ENCODE results near the gene PCSK1N.

Gene PCSK1N

DNA sequence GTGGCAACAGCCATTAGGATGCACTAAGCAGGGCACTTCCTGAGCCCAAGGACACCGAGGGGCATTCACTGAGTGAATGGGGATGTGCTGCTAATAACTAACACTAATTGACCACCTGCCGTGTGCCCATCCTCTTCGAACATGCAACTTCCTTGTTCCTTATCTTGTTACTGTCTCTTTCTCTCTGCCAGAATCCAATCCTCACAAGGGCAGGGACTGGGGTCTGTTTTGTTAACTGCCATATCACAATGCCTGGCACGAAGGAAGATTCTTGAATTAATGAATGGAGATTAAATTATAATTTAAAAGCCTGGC is 7.8 kb downstream of the PCSK1N start:
- TF ChIP-seq TEAD4 (IDR thresholded peaks at IDR 0.05): no peak
- TF ChIP-seq RAD21 (IDR thresholded peaks at IDR 0.05; ENCODE audit: low read depth): no peak
- TF ChIP-seq CEBPB (IDR thresholded peaks at IDR 0.05): no peak
- no peak for TF ChIP-seq ZBTB7A (IDR thresholded peaks at IDR 0.05; ENCODE audit: low read depth)
- TF ChIP-seq, protein P1, sequence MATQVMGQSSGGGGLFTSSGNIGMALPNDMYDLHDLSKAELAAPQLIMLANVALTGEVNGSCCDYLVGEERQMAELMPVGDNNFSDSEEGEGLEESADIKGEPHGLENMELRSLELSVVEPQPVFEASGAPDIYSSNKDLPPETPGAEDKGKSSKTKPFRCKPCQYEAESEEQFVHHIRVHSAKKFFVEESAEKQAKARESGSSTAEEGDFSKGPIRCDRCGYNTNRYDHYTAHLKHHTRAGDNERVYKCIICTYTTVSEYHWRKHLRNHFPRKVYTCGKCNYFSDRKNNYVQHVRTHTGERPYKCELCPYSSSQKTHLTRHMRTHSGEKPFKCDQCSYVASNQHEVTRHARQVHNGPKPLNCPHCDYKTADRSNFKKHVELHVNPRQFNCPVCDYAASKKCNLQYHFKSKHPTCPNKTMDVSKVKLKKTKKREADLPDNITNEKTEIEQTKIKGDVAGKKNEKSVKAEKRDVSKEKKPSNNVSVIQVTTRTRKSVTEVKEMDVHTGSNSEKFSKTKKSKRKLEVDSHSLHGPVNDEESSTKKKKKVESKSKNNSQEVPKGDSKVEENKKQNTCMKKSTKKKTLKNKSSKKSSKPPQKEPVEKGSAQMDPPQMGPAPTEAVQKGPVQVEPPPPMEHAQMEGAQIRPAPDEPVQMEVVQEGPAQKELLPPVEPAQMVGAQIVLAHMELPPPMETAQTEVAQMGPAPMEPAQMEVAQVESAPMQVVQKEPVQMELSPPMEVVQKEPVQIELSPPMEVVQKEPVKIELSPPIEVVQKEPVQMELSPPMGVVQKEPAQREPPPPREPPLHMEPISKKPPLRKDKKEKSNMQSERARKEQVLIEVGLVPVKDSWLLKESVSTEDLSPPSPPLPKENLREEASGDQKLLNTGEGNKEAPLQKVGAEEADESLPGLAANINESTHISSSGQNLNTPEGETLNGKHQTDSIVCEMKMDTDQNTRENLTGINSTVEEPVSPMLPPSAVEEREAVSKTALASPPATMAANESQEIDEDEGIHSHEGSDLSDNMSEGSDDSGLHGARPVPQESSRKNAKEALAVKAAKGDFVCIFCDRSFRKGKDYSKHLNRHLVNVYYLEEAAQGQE (IDR thresholded peaks at IDR 0.05; ENCODE audit: low read depth): no peak
- TF ChIP-seq, protein P2, sequence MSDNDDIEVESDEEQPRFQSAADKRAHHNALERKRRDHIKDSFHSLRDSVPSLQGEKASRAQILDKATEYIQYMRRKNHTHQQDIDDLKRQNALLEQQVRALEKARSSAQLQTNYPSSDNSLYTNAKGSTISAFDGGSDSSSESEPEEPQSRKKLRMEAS (IDR thresholded peaks at IDR 0.05): no peak
- no peak for TF ChIP-seq EGR1 (IDR thresholded peaks at IDR 0.05)
- no peak for TF ChIP-seq TCF12 (IDR thresholded peaks at IDR 0.05; ENCODE audit: low read depth)
- no peak for TF ChIP-seq CREB1 (IDR thresholded peaks at IDR 0.05; ENCODE audit: low read depth)
- TF ChIP-seq TAF1 (IDR thresholded peaks at IDR 0.05; ENCODE audit: low read depth): no peak

DNA sequence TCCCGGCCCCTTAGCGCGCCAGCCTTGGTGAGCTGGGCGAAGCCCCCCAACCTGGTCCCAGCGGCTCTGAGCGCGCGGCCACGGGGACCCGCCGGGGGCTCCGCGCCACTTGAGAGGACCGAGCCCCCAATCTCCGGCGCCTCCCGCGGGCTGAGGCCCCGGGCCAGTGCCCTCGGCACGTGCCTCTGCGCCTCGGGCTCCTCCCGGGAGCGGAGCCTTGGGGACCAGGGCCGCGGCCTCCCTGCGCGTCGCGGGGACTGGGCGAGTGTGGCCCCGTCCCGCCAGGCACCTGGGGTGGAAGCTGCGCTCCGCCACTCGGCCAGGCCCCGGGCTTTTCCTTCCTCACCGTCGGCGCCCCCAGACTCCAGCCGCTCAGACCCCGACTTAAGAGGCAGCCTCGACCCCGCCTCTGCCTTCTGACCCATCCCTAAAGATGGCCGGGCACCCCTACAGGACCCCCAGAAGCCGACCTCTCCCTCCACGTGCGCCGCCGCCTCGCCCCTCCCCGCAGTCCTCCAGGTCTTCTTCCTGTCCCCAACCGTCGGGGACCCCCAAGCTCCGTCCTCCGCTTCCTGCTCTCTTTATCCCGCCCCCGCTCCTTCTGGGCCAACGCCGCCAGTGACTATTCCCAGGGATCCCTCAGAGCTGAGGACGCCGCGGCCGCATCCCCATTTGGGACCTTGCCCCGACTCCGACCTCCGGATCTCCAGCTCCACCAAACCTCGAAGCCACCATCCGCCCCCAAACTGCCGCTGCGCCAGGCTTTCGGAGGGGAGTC is 8.3 kb downstream of the PCSK1N start:
- no peak for TF ChIP-seq TEAD4 (IDR thresholded peaks at IDR 0.05)
- TF ChIP-seq NFIC (IDR thresholded peaks at IDR 0.05): no peak
- TF ChIP-seq RAD21 (IDR thresholded peaks at IDR 0.05; ENCODE audit: low read depth): no peak
- no peak for TF ChIP-seq YY1 (IDR thresholded peaks at IDR 0.05; ENCODE audit: low read depth)
- no peak for TF ChIP-seq TAF1 (IDR thresholded peaks at IDR 0.05; ENCODE audit: low read depth)
- no peak for TF ChIP-seq FOXM1 (IDR thresholded peaks at IDR 0.05; ENCODE audit: borderline replicate concordance, low read depth)
- TF ChIP-seq, protein P1 (IDR thresholded peaks at IDR 0.05; ENCODE audit: low read depth): no peak
- TF ChIP-seq TCF12 (IDR thresholded peaks at IDR 0.05; ENCODE audit: low read depth): no peak
- no peak for TF ChIP-seq ZBTB7A (IDR thresholded peaks at IDR 0.05; ENCODE audit: low read depth)
- TF ChIP-seq, protein P2 (IDR thresholded peaks at IDR 0.05): no peak

DNA sequence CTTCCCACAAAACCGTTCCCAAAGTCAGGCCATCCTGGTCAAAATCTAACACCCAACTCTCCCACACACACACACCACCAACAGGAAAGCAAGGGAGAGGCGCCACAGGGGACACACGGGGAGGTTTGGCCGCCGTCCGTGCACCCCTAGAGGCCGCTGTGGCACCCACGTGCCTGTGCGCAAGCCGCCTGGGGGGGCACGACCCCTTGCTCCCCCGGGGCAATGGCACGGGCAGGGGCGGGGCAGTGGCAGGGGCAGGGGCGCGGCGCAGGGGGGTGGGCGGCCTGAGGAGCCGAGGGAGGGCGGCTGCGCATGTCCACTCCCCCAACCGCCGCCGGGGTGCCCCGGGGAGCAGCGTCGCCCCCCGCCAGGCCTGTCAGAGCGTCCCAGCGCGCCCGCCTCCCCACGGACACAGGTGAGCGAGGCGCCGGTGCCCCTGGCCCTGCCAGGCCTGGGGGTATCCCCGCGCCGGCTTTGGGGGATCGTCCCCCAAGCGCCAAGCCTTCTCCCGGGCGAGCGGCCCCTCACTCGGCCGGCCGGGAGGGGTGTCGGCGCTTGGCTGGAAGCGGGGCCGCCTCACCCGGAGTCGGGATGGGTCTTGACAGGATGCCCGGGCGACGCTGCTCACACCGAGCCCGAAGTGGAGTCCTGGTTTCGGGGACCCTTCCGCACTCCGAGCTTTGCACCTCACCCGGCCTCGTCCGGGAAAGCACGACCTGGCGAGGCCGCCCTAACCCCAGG is 9.1 kb downstream of the PCSK1N start, which contains the start of gene ERAS:
ERAS (plus strand) TSS at position 379 of the 741 bp plus-strand sequence. CDS start 2,611 bp downstream, outside the sequence.
- no peak for TF ChIP-seq TCF12 (IDR thresholded peaks at IDR 0.05; ENCODE audit: low read depth)
- no peak for TF ChIP-seq FOXM1 (IDR thresholded peaks at IDR 0.05; ENCODE audit: borderline replicate concordance, low read depth)
- no peak for TF ChIP-seq CREB1 (IDR thresholded peaks at IDR 0.05; ENCODE audit: low read depth)
- TF ChIP-seq, protein P1 (IDR thresholded peaks at IDR 0.05; ENCODE audit: low read depth): no peak
- TF ChIP-seq TEAD4 (IDR thresholded peaks at IDR 0.05): no peak
- TF ChIP-seq ZBTB7A (IDR thresholded peaks at IDR 0.05; ENCODE audit: low read depth): no peak
- TF ChIP-seq TAF1 (IDR thresholded peaks at IDR 0.05; ENCODE audit: low read depth): no peak
- TF ChIP-seq, protein P3, sequence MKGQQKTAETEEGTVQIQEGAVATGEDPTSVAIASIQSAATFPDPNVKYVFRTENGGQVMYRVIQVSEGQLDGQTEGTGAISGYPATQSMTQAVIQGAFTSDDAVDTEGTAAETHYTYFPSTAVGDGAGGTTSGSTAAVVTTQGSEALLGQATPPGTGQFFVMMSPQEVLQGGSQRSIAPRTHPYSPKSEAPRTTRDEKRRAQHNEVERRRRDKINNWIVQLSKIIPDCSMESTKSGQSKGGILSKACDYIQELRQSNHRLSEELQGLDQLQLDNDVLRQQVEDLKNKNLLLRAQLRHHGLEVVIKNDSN (IDR thresholded peaks at IDR 0.05): no peak
- no peak for TF ChIP-seq CEBPB (IDR thresholded peaks at IDR 0.05)
- TF ChIP-seq YY1 (IDR thresholded peaks at IDR 0.05; ENCODE audit: low read depth): no peak
- no peak for TF ChIP-seq RAD21 (IDR thresholded peaks at IDR 0.05; ENCODE audit: low read depth)
- TF ChIP-seq EP300 (IDR thresholded peaks at IDR 0.05; ENCODE audit: borderline replicate concordance): no peak
- TF ChIP-seq, protein P2 (IDR thresholded peaks at IDR 0.05): no peak
- TF ChIP-seq NFIC (IDR thresholded peaks at IDR 0.05): no peak
- no peak for TF ChIP-seq EGR1 (IDR thresholded peaks at IDR 0.05)

DNA sequence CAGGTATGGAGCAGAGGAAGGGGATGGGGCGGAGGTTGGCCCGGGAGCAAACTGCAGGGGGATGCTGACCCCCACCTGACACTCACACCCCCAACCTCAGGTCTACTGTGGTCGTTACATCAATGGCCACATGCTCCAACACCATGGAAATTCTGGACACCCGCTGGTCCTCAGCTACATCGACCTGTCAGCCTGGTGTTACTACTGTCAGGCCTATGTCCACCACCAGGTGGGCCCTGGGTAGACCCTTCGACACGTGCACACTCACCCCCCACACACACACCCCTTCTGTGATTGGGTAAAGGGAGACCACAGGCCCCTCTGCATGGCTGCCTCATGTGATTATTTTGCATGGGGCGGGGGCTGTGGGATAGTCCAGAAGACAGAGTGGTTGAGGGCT is 11.3 kb downstream of the PCSK1N start:
- TF ChIP-seq TEAD4 (IDR thresholded peaks at IDR 0.05) (no peak), EGR1 (IDR thresholded peaks at IDR 0.05) (no peak), CEBPB (IDR thresholded peaks at IDR 0.05) (no peak)

All from Ishikawa (cell line).